GM10248 (cell line): ENCODE results near the gene HAAO.
"Not testable (repeated sequence)": the region's sequence is repeated elsewhere in the genome, so short reads cannot be mapped to it uniquely, and the experiment has no call there.

Source experiments
- CTCF ChIA-PET: fragments of 300-600 bp; sonication (Branson Sonifier 250); formaldehyde crosslinking; extraction: SDS; loops from one replicate; lab custom pipeline; 2021; ENCODE audit warnings: antibody characterized with exemption; lab: Yijun Ruan, JAX
- POLR2A ChIA-PET: fragments of 350-650 bp; sonication (Branson Sonifier 250); formaldehyde crosslinking; extraction: SDS; loops from one replicate; lab custom pipeline; 2020; ENCODE audit warnings: antibody characterized with exemption; lab: Yijun Ruan, JAX
- DNase-seq: peaks from one replicate; pipeline ENCODE4 v3.0.0; 2012; ENCODE audit errors: extremely low spot score
- TF ChIP-seq, protein P1 (sequence below): IDR thresholded peaks from 2 replicates; pipeline ENCODE4 v1.5.1; 2012; ENCODE audit warnings: mild to moderate bottlenecking, low read depth; ENCODE audit errors: extremely low read depth, missing control alignments, control extremely low read depth

The HAAO gene

DNA sequence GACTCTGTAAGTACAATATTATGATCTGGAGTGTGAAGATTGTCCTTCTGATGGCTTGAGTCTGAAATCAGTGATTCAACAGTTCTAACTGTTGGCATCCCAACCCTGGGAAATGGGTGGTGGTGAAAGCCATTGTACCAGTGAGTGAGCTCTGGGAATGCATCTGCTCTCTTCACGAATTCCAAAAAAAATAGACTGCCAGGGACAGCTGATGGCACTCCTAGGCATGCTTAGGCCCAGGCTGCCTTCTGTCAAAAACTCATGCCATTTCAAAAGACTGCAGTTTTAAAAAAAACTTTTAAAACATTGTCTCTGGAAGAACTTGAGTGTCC, 48.8 kb downstream of the HAAO start:
- peak; percentile 0 for DNase-seq
- ChIA-PET CTCF (interaction anchor here (4.0 kb wide), 1 partner anchor 9 kb away, joined by 28 read pairs; no protein-coding TSS in a partner anchor), POLR2A (no interaction called here)
- TF ChIP-seq, protein P1, sequence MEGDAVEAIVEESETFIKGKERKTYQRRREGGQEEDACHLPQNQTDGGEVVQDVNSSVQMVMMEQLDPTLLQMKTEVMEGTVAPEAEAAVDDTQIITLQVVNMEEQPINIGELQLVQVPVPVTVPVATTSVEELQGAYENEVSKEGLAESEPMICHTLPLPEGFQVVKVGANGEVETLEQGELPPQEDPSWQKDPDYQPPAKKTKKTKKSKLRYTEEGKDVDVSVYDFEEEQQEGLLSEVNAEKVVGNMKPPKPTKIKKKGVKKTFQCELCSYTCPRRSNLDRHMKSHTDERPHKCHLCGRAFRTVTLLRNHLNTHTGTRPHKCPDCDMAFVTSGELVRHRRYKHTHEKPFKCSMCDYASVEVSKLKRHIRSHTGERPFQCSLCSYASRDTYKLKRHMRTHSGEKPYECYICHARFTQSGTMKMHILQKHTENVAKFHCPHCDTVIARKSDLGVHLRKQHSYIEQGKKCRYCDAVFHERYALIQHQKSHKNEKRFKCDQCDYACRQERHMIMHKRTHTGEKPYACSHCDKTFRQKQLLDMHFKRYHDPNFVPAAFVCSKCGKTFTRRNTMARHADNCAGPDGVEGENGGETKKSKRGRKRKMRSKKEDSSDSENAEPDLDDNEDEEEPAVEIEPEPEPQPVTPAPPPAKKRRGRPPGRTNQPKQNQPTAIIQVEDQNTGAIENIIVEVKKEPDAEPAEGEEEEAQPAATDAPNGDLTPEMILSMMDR: no peak

DNA sequence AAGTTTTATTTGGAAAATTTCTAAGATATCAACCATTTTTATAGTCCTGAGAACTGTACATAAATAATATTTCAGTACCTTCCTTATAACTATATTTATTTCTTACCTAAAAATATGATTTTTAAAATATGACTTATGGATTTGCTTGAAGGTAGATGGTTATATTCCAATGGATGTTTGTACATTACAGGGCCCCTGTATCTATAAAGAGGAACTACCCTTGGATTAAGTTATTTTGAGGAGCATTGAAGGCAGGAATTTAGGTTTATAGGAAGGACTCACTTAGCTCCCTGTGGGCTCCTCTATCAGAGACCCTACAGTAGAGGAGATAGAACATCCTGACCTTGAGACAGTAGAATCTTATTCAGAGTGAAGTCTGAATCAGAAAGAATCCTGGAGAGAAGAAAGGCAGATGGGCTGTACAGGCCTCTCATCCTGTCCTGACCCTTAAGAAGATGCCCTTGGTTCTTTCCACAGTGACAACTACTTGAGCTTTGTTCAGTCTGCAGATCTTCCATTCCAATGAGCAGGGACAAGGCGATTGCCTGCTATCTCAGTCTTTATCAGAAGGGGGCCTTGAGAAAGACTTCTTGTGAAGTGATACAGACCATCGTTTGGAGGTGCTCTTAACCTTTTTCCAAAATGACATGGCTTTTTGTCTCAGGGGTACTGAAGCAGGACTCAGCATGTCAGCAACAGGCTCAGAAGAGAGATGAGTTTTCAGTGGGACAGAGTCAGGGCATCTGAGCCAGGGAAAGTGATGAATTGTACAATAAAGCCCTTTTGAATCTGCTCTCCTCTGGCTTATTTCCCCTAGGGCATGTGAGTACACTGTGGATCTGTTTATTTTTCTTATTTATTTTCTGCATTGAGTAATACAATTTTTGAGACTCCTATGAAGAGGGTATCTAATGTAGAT, 49.4 kb downstream of the HAAO start:
- ChIA-PET CTCF (interaction anchor here (0.9 to 4.0 kb wide), 6 partner anchors 10 to 244 kb away, joined by 3 to 28 read pairs (median 3); no protein-coding TSS in a partner anchor), POLR2A (interaction anchor here (0.8 kb wide), 1 partner anchor 122 kb away, joined by 3 read pairs; no protein-coding TSS in a partner anchor)
- TF ChIP-seq, protein P1: no peak
- DNase-seq: peak; percentile 2

DNA sequence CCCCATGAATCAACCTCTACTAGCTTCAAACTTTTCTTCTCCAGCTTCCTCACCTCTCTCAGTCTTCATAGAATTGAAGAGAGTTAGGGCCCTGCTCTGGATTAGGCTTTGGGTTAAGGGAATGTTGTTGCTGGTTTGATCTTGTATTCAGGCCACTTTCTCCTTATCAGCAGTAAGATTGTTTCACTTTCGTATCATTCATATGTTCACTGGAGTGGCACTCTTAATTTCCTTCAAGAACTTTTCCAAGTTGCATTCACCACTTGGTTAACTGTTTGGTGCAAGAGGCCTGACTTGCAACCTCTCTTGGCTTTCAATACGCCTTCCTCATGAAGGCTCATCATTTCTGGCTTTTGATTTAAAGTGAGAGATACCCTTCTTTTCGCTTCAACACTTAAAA, 51.2 kb downstream of the HAAO start:
- TF ChIP-seq, protein P1: no peak
- DNase-seq: no peak
- ChIA-PET POLR2A (no interaction called here), CTCF (interaction anchor here (1.4 to 4.0 kb wide), 4 partner anchors 12 to 243 kb away, joined by 3 to 28 read pairs (median 4); no protein-coding TSS in a partner anchor)

- no peak for DNase-seq
- TF ChIP-seq, protein P1: no peak
- CTCF ChIA-PET: interaction anchor here (1.0 to 1.5 kb wide), 5 partner anchors 11 to 34 kb away, joined by 3 to 4 read pairs (median 3); no protein-coding TSS in a partner anchor
- POLR2A ChIA-PET: no interaction called here
Observed at GRCh38 chr2:42736598-42737322, 55.6 kb downstream of the HAAO start.

DNA sequence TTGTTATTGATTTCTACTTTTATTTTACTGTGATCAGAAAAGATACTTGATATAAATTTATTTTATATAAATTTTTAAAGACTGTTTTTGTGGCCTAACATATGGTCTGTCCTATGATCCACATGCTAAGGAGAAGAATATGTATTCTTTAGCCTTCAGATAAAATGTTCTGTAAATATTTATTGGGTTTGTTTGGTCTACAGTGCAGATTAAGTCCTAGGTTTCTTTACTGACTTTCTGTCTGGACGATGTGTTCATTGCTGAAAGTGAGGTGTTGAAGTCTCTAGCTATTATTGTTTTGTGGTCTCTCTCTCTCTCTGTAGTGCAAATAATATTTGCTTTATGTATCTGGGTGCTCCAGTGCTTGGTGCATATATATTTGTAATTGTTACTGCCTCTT, 58.5 kb downstream of the HAAO start:
- ChIA-PET POLR2A (no interaction called here), CTCF (no interaction called here)
- TF ChIP-seq, protein P1: no peak
- no peak for DNase-seq

DNA sequence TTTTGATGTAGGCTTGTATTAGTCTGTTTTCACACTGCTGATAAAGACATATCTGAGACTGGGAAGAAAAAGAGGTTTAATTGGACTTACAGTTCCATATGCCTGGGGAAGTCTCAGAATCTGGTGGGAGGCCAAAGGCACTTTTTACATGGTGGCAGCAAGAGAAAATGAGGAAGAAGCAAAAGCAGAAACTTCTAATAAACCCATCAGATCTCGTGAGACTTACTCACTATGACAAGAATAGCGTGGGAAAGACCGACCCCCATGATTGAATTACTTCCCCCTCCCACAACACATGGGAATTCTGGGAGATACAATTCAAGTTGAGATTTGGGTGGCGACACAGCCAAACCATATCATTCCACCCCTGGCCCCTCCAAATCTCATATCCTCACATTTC, 61.1 kb downstream of the HAAO start:
- DNase-seq, POLR2A ChIA-PET: not testable (repeated sequence)
- CTCF ChIA-PET: interaction anchor here (1.0 kb wide), 1 partner anchor 11 kb away, joined by 5 read pairs; no protein-coding TSS in a partner anchor
